Suprapubic skin (tissue), 4 donors: ENCODE results near the gene SUFU.
"Not testable (repeated sequence)": the region's sequence is repeated elsewhere in the genome, so short reads cannot be mapped to it uniquely, and the experiment has no call there.

ENCODE experiments used
- EP300 ChIP-seq: sonication (generic); formaldehyde crosslinking; IDR thresholded peaks from one replicate; pipeline ENCODE4 v1.6.1; 2017; ENCODE audit warnings: antibody characterized with exemption
- POLR2A ChIP-seq, 2 donors: fragments of 450-650 bp; IDR thresholded peaks; one replicate each; pipeline ENCODE4 v1.6.1; 2017; ENCODE audit warnings: antibody characterized with exemption in 2 of 2, mild to moderate bottlenecking in 2 of 2, moderate library complexity in 2 of 2
- POLR2AphosphoS5 ChIP-seq, 3 donors: sonication (generic); formaldehyde crosslinking; IDR thresholded peaks; one replicate each; pipeline ENCODE4 v1.6.1; 2017; ENCODE audit warnings: antibody characterized with exemption in 3 of 3
- TF ChIP-seq, protein P1 (sequence below), 2 donors: fragments of 200-600 bp in 1 of 2; fragments of 450-650 bp in 1 of 2; sonication (generic) in 1 of 2; IDR thresholded peaks; one replicate each; pipeline ENCODE4 v1.5.1; 2016 to 2019; ENCODE audit warnings: antibody characterized with exemption in 2 of 2, mild to moderate bottlenecking in 1 of 2, moderate library complexity in 1 of 2

DNA sequence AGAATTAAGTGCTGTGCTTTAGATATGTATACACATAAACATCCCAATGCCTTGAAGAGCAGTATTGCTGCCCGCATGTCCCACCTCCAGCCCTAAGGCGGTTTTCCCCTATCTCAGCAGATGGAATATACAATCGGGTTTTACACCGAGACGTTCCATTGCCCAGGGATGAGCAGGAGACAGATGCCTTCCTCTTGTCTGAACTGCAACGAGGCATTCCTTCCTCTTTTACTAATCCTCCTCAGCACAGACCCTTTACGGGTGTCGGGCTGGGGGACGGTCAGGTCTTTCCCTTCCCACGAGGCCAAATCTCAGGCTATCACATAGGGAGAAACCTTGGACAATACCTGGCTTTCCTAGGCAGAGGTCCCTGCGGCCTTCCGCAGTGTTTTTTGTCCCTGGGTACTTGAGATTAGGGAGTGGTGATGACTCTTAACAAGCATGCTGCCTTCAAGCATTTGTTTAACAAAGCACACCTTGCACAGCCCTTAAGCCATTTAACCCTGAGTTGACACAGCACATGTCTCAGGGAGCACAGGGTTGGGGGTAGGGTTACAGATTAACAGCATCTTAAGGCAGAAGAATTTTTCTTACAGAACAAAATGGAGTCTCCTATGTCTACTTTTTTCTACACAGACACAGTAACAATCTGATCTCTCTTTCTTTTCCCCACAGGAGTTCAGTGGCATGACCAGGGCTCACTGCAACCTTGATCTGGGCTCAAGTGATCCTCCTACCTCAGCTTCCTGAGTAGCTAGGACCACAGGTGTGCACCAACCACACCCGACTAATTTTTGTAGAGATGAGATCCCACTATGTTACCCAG lies 48.9 kb upstream of the SUFU start:
- TF ChIP-seq, protein P1, sequence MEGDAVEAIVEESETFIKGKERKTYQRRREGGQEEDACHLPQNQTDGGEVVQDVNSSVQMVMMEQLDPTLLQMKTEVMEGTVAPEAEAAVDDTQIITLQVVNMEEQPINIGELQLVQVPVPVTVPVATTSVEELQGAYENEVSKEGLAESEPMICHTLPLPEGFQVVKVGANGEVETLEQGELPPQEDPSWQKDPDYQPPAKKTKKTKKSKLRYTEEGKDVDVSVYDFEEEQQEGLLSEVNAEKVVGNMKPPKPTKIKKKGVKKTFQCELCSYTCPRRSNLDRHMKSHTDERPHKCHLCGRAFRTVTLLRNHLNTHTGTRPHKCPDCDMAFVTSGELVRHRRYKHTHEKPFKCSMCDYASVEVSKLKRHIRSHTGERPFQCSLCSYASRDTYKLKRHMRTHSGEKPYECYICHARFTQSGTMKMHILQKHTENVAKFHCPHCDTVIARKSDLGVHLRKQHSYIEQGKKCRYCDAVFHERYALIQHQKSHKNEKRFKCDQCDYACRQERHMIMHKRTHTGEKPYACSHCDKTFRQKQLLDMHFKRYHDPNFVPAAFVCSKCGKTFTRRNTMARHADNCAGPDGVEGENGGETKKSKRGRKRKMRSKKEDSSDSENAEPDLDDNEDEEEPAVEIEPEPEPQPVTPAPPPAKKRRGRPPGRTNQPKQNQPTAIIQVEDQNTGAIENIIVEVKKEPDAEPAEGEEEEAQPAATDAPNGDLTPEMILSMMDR (IDR thresholded peaks at IDR 0.05) = not testable (repeated sequence)
- TF ChIP-seq POLR2A (IDR thresholded peaks at IDR 0.05); POLR2AphosphoS5 (IDR thresholded peaks at IDR 0.05); EP300: not testable (repeated sequence)
